ENCODE results near the gene EMC10.

EMC10 gene

GRCh38 chr19:50477751-50478515 lies 1.6 kb downstream of the EMC10 start:
- in situ Hi-C loops (cut with HindIII; ENCODE audit: low sequenced_read_pairs): no loop called here

GRCh38 chr19:50478901-50479715 lies 2.8 kb downstream of the EMC10 start:
- in situ Hi-C loops (cut with HindIII; ENCODE audit: low sequenced_read_pairs): no loop called here

- in situ Hi-C loops (cut with HindIII; ENCODE audit: low sequenced_read_pairs): no loop called here
Measured at GRCh38 chr19:50479761-50480251, 3.5 kb downstream of the EMC10 start.

- in situ Hi-C loops (cut with HindIII; ENCODE audit: low sequenced_read_pairs): no loop called here
Measured at GRCh38 chr19:50480281-50481111, 4.2 kb downstream of the EMC10 start.

GRCh38 chr19:50481351-50482149 lies 5.2 kb downstream of the EMC10 start:
- in situ Hi-C loops (cut with HindIII; ENCODE audit: low sequenced_read_pairs): no loop called here

- in situ Hi-C loops (cut with HindIII; ENCODE audit: low sequenced_read_pairs): no loop called here
Measured at GRCh38 chr19:50482271-50482855, 6.1 kb downstream of the EMC10 start.

GRCh38 chr19:50482916-50483315 lies 6.6 kb downstream of the EMC10 start:
- in situ Hi-C loops (cut with HindIII; ENCODE audit: low sequenced_read_pairs): no loop called here

GRCh38 chr19:50485284-50485955 lies 9.1 kb downstream of the EMC10 start:
- in situ Hi-C loops (cut with HindIII; ENCODE audit: low sequenced_read_pairs): no loop called here

- in situ Hi-C loops (cut with HindIII; ENCODE audit: low sequenced_read_pairs): no loop called here
Measured at GRCh38 chr19:50486823-50487515, 10.7 kb downstream of the EMC10 start.

GRCh38 chr19:50488389-50489194 lies 12.3 kb downstream of the EMC10 start:
- in situ Hi-C loops (cut with HindIII; ENCODE audit: low sequenced_read_pairs): no loop called here

GRCh38 chr19:50489461-50490011 lies 13.2 kb downstream of the EMC10 start:
- in situ Hi-C loops (cut with HindIII; ENCODE audit: low sequenced_read_pairs): no loop called here

- in situ Hi-C loops (cut with HindIII; ENCODE audit: low sequenced_read_pairs): no loop called here
Measured at GRCh38 chr19:50490411-50490811, 14.1 kb downstream of the EMC10 start.

GRCh38 chr19:50490991-50491472 lies 14.7 kb downstream of the EMC10 start:
- in situ Hi-C loops (cut with HindIII; ENCODE audit: low sequenced_read_pairs): no loop called here

- in situ Hi-C loops (cut with HindIII; ENCODE audit: low sequenced_read_pairs): no loop called here
Measured at GRCh38 chr19:50492303-50493052, 16.2 kb downstream of the EMC10 start.

- in situ Hi-C loops (cut with HindIII; ENCODE audit: low sequenced_read_pairs): no loop called here
Measured at GRCh38 chr19:50493171-50493570, 16.9 kb downstream of the EMC10 start.

GRCh38 chr19:50494186-50495019 lies 18.1 kb downstream of the EMC10 start:
- in situ Hi-C loops (cut with HindIII; ENCODE audit: low sequenced_read_pairs): no loop called here

Data from DLD1 (cell line).